A549 (cell line): Measurements from ENCODE around the gene PLCZ1. TPM values are rescaled to one million over a fixed set of nuclear protein-coding genes. Genes with fewer than 3 reads are reported as not detected.

Source experiments
- ATAC-seq, 2 experiments: fragments of 200-7000 bp in 1 of 2; fragments of >200 bp in 1 of 2; cut with Nextera tagmentation in 1 of 2; cut with Tn5 transposase in 1 of 2; 3 replicates each; pipeline versions ENCODE4 v1.8.0 to v1.9.1; 2018 to 2020; ENCODE audit warnings: mild to moderate bottlenecking in 1 of 2, moderate library complexity in 1 of 2
- CTCF ChIA-PET: fragments of 300-600 bp; sonication (Branson Sonifier 250); formaldehyde crosslinking; extraction: SDS; loops from one replicate; lab custom pipeline; 2021; ENCODE audit warnings: antibody characterized with exemption, inconsistent platforms; lab: Yijun Ruan, JAX
- POLR2A ChIA-PET: fragments of 350-600 bp; formaldehyde crosslinking; extraction: SDS; loops from one replicate; lab custom pipeline; 2021; ENCODE audit warnings: antibody characterized with exemption, inconsistent platforms; lab: Yijun Ruan, JAX
- DNase-seq, 2 experiments: peaks; one replicate each; pipeline versions ENCODE4 v3.0.0 to v3.0.0-alpha.2; 2011 to 2016; ENCODE audit warnings: low read depth in 1 of 2, low spot score in 1 of 2
- FAIRE-seq: peaks from 2 replicates; lab custom pipeline; 2011; peaks lifted over from hg19 to GRCh38; lab: Jason Lieb, UNC
- H3K27ac ChIP-seq, 2 experiments: fragments of >200 bp; sonication (Bioruptor Twin); formaldehyde crosslinking; 3 replicates each; pipeline ENCODE4 v1.5.1; 2016 to 2017
- H3K4me1 ChIP-seq: fragments of >200 bp; sonication (Bioruptor Twin); formaldehyde crosslinking; 3 replicates; pipeline ENCODE4 v1.6.1; 2016
- H3K4me2 ChIP-seq: fragments of >200 bp; sonication (Bioruptor Twin); formaldehyde crosslinking; 3 replicates; pipeline ENCODE4 v1.6.1; 2016
- H3K4me3 ChIP-seq: fragments of >200 bp; sonication (Bioruptor Twin); formaldehyde crosslinking; 3 replicates; pipeline ENCODE4 v1.5.1; 2016
- H3K9me3 ChIP-seq: fragments of >200 bp; sonication (Bioruptor Twin); formaldehyde crosslinking; 3 replicates; pipeline ENCODE4 v1.6.1; 2016
- ATOH8 ChIP-seq: fragments of 250-450 bp; sonication (Bioruptor Pico); IDR thresholded peaks from 2 replicates; pipeline ENCODE4 v1.5.0; 2020; ENCODE audit warnings: low read depth, mild to moderate bottlenecking, moderate library complexity
- CBX2 ChIP-seq: fragments of 200-600 bp; sonication (generic); IDR thresholded peaks from 2 replicates; pipeline ENCODE4 v1.6.1; 2016; ENCODE audit warnings: low read depth, mild to moderate bottlenecking, borderline replicate concordance
- CEBPB ChIP-seq, 2 experiments: fragments of >200 bp in 1 of 2; sonication (Bioruptor Twin) in 1 of 2; formaldehyde crosslinking in 1 of 2; IDR thresholded peaks; 2 replicates each; pipeline ENCODE4 v1.6.1; 2012 to 2016
- CHD2 ChIP-seq: fragments of 150-350 bp; IDR thresholded peaks from 2 replicates; pipeline ENCODE4 v1.6.1; 2014; ENCODE audit warnings: low read length; ENCODE audit not compliant: partially characterized antibody
- EHF ChIP-seq: fragments of 250-450 bp; sonication (Bioruptor Pico); IDR thresholded peaks from 2 replicates; pipeline ENCODE4 v1.5.0; 2020; ENCODE audit warnings: mild to moderate bottlenecking
- ELK1 ChIP-seq: fragments of 150-350 bp; IDR thresholded peaks from 2 replicates; pipeline ENCODE4 v1.6.1; 2014; ENCODE audit warnings: low read depth, mild to moderate bottlenecking, low read length
- EP300 ChIP-seq, 2 experiments: fragments of >200 bp; sonication (Bioruptor Twin); formaldehyde crosslinking; IDR thresholded peaks; 2 replicates in 1 of 2; 3 replicates in 1 of 2; pipeline ENCODE4 v1.6.1; 2016 to 2017
- ESRRA ChIP-seq: fragments of 150-350 bp; IDR thresholded peaks from 2 replicates; pipeline ENCODE4 v1.6.1; 2014; ENCODE audit warnings: mild to moderate bottlenecking, low read length, borderline replicate concordance
- FOXS1 ChIP-seq: fragments of 250-450 bp; sonication (Bioruptor Pico); IDR thresholded peaks from 2 replicates; pipeline ENCODE4 v1.5.0; 2020; ENCODE audit warnings: mild to moderate bottlenecking, moderate library complexity
- HES2 ChIP-seq: fragments of >200 bp; sonication (Bioruptor Twin); formaldehyde crosslinking; IDR thresholded peaks from 2 replicates; pipeline ENCODE4 v1.6.1; 2016
- HMGXB4 ChIP-seq: fragments of 250-450 bp; sonication (Bioruptor Pico); IDR thresholded peaks from 2 replicates; pipeline ENCODE4 v1.5.0; 2021; ENCODE audit warnings: mild to moderate bottlenecking, moderate library complexity, borderline replicate concordance
- HOXB13 ChIP-seq: fragments of 250-450 bp; sonication (Bioruptor Pico); IDR thresholded peaks from 2 replicates; pipeline ENCODE4 v1.5.0; 2020; ENCODE audit warnings: low read depth, mild to moderate bottlenecking, moderate library complexity
- HOXB5 ChIP-seq: fragments of 250-450 bp; sonication (Bioruptor Pico); IDR thresholded peaks from 2 replicates; pipeline ENCODE4 v1.5.0; 2020; ENCODE audit warnings: mild to moderate bottlenecking, moderate library complexity
- JUN ChIP-seq, 2 experiments: fragments of >200 bp; sonication (Bioruptor Twin); formaldehyde crosslinking; IDR thresholded peaks; 2 replicates in 1 of 2; 3 replicates in 1 of 2; pipeline ENCODE4 v1.6.1; 2016 to 2017
- JUNB ChIP-seq: fragments of >200 bp; sonication (Bioruptor Twin); formaldehyde crosslinking; IDR thresholded peaks from 2 replicates; pipeline ENCODE4 v1.6.1; 2016
- KDM1A ChIP-seq: fragments of 200-600 bp; sonication (generic); IDR thresholded peaks from 2 replicates; pipeline ENCODE4 v1.6.1; 2016; ENCODE audit warnings: low read depth, mild to moderate bottlenecking
- KDM5A ChIP-seq: fragments of 200-600 bp; sonication (generic); IDR thresholded peaks from 2 replicates; pipeline ENCODE4 v1.6.1; 2016; ENCODE audit warnings: antibody characterized with exemption, mild to moderate bottlenecking
- MAZ ChIP-seq: fragments of 150-350 bp; IDR thresholded peaks from 2 replicates; pipeline ENCODE4 v1.6.1; 2014; ENCODE audit warnings: antibody characterized with exemption, low read depth, low read length, borderline replicate concordance
- MYC ChIP-seq: IDR thresholded peaks from 2 replicates; pipeline ENCODE4 v1.6.1; 2012; ENCODE audit warnings: mild to moderate bottlenecking, inconsistent platforms, low read length, improper control_type of control experiment, borderline replicate concordance
- NFE2L2 ChIP-seq: fragments of 150-350 bp; conservative IDR thresholded peaks from 2 replicates; pipeline ENCODE4 v1.6.1; 2014; ENCODE audit warnings: low read length
- NR3C1 ChIP-seq: fragments of >200 bp; sonication (Bioruptor Twin); formaldehyde crosslinking; IDR thresholded peaks from 3 replicates; pipeline ENCODE4 v1.6.1; 2017
- PBX3 ChIP-seq: IDR thresholded peaks from 2 replicates; pipeline ENCODE4 v1.6.1; 2012
- PHF8 ChIP-seq: fragments of 200-600 bp; sonication (generic); IDR thresholded peaks from 2 replicates; pipeline ENCODE4 v1.6.1; 2016; ENCODE audit warnings: low read depth, mild to moderate bottlenecking, antibody characterized with exemption, moderate library complexity, borderline replicate concordance
- POLR2AphosphoS2 ChIP-seq: conservative IDR thresholded peaks from 2 replicates; pipeline ENCODE4 v1.6.1; 2012; ENCODE audit warnings: low read length, improper control_type of control experiment, inconsistent platforms
- RAD21 ChIP-seq, 2 experiments: fragments of >200 bp in 1 of 2; sonication (Bioruptor Twin) in 1 of 2; formaldehyde crosslinking in 1 of 2; IDR thresholded peaks in 1 of 2; conservative IDR thresholded peaks in 1 of 2; 2 replicates in 1 of 2; 3 replicates in 1 of 2; pipeline ENCODE4 v1.6.1; 2012 to 2018; ENCODE audit warnings: inconsistent platforms in 1 of 2
- RCOR1 ChIP-seq: fragments of 150-350 bp; IDR thresholded peaks from 2 replicates; pipeline ENCODE4 v1.6.1; 2014; ENCODE audit warnings: antibody characterized with exemption, low read length, low read depth
- SMC3 ChIP-seq: fragments of >200 bp; sonication (Bioruptor Twin); formaldehyde crosslinking; IDR thresholded peaks from 3 replicates; pipeline ENCODE4 v1.6.1; 2018; ENCODE audit warnings: inconsistent platforms
- SREBF2 ChIP-seq: fragments of 450-650 bp; IDR thresholded peaks from 2 replicates; pipeline ENCODE4 v1.6.1; 2014; ENCODE audit warnings: mild to moderate bottlenecking, moderate library complexity
- TFCP2L1 ChIP-seq: fragments of 250-450 bp; sonication (Bioruptor Pico); IDR thresholded peaks from 2 replicates; pipeline ENCODE4 v1.5.0; 2021; ENCODE audit warnings: mild to moderate bottlenecking
- USF2 ChIP-seq: fragments of 450-650 bp; IDR thresholded peaks from 2 replicates; pipeline ENCODE4 v1.6.1; 2014; ENCODE audit warnings: antibody characterized with exemption
- ZC3H11A ChIP-seq: fragments of 450-650 bp; IDR thresholded peaks from 2 replicates; pipeline ENCODE4 v1.6.1; 2014; ENCODE audit warnings: antibody characterized with exemption, mild to moderate bottlenecking
- ZSCAN20 ChIP-seq: fragments of 250-450 bp; sonication (Bioruptor Pico); IDR thresholded peaks from 2 replicates; pipeline ENCODE4 v1.8.0; 2022; ENCODE audit warnings: mild to moderate bottlenecking, moderate library complexity
- WGBS: methylation state at CpG from one replicate; pipeline ENCODE4 v1.1.6; 2017; ENCODE audit errors: missing lambda C conversion rate; 5-methylcytosine and 5-hydroxymethylcytosine counted together
- polyA plus RNA-seq, 4 experiments: library from polyadenylated mRNA; depleted of rRNA in 3 of 4; stranded (reverse); fragments of >200 nt; fragmentation: RNase III in 1 of 4; extraction: RNeasy Plus Mini Kit Qiagen cat#74134 plus additional on column Dnase treatment in 1 of 4; gene quantifications; 2 replicates in 3 of 4; 3 replicates in 1 of 4; pipeline ENCODE4 v1.2.3, GENCODE V29; 2011 to 2017

The PLCZ1 gene
- polyA plus RNA-seq, 2 of the 4 experiments (the other 2 are of a cell fraction) = not detected

- ChIA-PET POLR2A (no interaction called here), CTCF (no interaction called here)
- Histone ChIP-seq H3K27ac (no peak overlapping the region), H3K4me2 (no peak overlapping the region), H3K4me3 (no peak overlapping the region), H3K9me3 (no peaks in the 10 kb centered on the region), H3K4me1 (no peaks in the 10 kb centered on the region)
- TF ChIP-seq PBX3 (no peak), SREBF2 (no peak), KDM5A (no peak), MYC (no peak), HMGXB4 (no peak), ZC3H11A (no peak), CEBPB (IDR thresholded peaks at IDR 0.05) (no peak), NR3C1 (no peak), CBX2 (no peak), USF2 (no peak), RAD21 (conservative IDR thresholded peaks at IDR 0.05 in 1 of 2, IDR thresholded peaks at IDR 0.05 in 1 of 2) (no peak), ESRRA (no peak), TFCP2L1 (CRISPR knock-in tag) (no peak), ELK1 (no peak), HOXB5 (CRISPR knock-in tag) (no peak), JUN (IDR thresholded peaks at IDR 0.05) (no peak), EHF (CRISPR knock-in tag) (no peak), CHD2 (no peak)
- WGBS = 66% methylated on average over 2 of the region's 2 CpGs
- DNase-seq (no peak), FAIRE-seq (no peak), ATAC-seq (no peak)
Observed at GRCh38 chr12:18751866-18752265, 14.1 kb upstream of the PLCZ1 start.

- H3K9me3 ChIP-seq = no peaks in the 10 kb centered on the region
- ChIA-PET CTCF (no interaction called here), POLR2A (no interaction called here)
- ATAC-seq (no peak), DNase-seq (no peak), FAIRE-seq (no peak)
- 60% methylated on average over 1 of the region's 1 CpG for WGBS
- H3K27ac ChIP-seq = no peak overlapping the region
- H3K4me2 ChIP-seq = no peak overlapping the region
- no peaks in the 10 kb centered on the region for H3K4me1 ChIP-seq
- TF ChIP-seq HES2 (no peak), ZSCAN20 (CRISPR knock-in tag) (no peak), EP300 (IDR thresholded peaks at IDR 0.05) (no peak), MAZ (no peak), HOXB13 (CRISPR knock-in tag) (no peak), HOXB5 (CRISPR knock-in tag) (no peak), JUNB (no peak), ATOH8 (CRISPR knock-in tag) (no peak), EHF (CRISPR knock-in tag) (no peak), NFE2L2 (no peak), POLR2AphosphoS2 (no peak), RCOR1 (no peak), CBX2 (no peak), KDM1A (no peak), SMC3 (no peak), FOXS1 (CRISPR knock-in tag) (no peak), PHF8 (no peak)
- no peak overlapping the region for H3K4me3 ChIP-seq
Observed at GRCh38 chr12:18750085-18750484, 12.3 kb upstream of the PLCZ1 start.
